SJCRH30 (cell line): ENCODE data around the gene R3HDM2. TPM values are rescaled to one million over a fixed set of nuclear protein-coding genes. Genes with fewer than 3 reads are reported as not detected.

Source experiments
- DNase-seq, 2 experiments: peaks; one replicate each; pipeline ENCODE4 v3.0.0-alpha.2; 2015 to 2020
- H3K27ac ChIP-seq: fragments of 250-450 bp; sonication (Bioruptor Pico); 2 replicates; pipeline ENCODE4 v1.5.1; 2020; ENCODE audit warnings: mild to moderate bottlenecking, moderate library complexity
- H3K27me3 ChIP-seq: fragments of 250-450 bp; sonication (Bioruptor Pico); 2 replicates; pipeline ENCODE4 v1.5.1; 2020; ENCODE audit warnings: mild to moderate bottlenecking, moderate library complexity
- H3K36me3 ChIP-seq: fragments of 250-450 bp; sonication (Bioruptor Pico); 2 replicates; pipeline ENCODE4 v1.5.1; 2020; ENCODE audit warnings: mild to moderate bottlenecking, moderate library complexity
- H3K4me1 ChIP-seq: fragments of 250-450 bp; sonication (Bioruptor Pico); 2 replicates; pipeline ENCODE4 v1.5.1; 2020; ENCODE audit warnings: mild to moderate bottlenecking, moderate library complexity
- H3K4me3 ChIP-seq: fragments of 250-450 bp; sonication (Bioruptor Pico); 2 replicates; pipeline ENCODE4 v1.5.1; 2020; ENCODE audit warnings: mild to moderate bottlenecking, moderate library complexity
- H3K9me3 ChIP-seq: fragments of 250-450 bp; sonication (Bioruptor Pico); replicated peaks from 2 replicates; pipeline ENCODE4 v1.5.1; 2020; ENCODE audit warnings: mild to moderate bottlenecking, moderate library complexity
- total RNA-seq: library from RNA; depleted of rRNA; stranded (reverse); fragments of >200 nt; shearing (Covaris generic); gene quantifications from 2 replicates; pipeline ENCODE4 v1.2.3, GENCODE V29; 2014

The R3HDM2 gene
- total RNA-seq, 1 experiment from 2014 or later, result 17.0 TPM

GRCh38 chr12:57234233-57234570 is 196.6 kb downstream of the R3HDM2 start:
- DNase-seq, result no peak
- H3K36me3 ChIP-seq, result peaks cover 53% of the 10 kb centered on the region
- no peaks in the 10 kb centered on the region for H3K27me3 ChIP-seq
- no peak overlapping the region for H3K4me3 ChIP-seq
- peaks cover 9% of the 10 kb centered on the region for H3K4me1 ChIP-seq
- H3K9me3 ChIP-seq, result no peaks in the 10 kb centered on the region
- no peak overlapping the region for H3K27ac ChIP-seq

- Histone ChIP-seq H3K27ac (no peak overlapping the region), H3K36me3 (peaks cover 53% of the 10 kb centered on the region), H3K27me3 (no peaks in the 10 kb centered on the region), H3K9me3 (no peaks in the 10 kb centered on the region), H3K4me3 (no peak overlapping the region), H3K4me1 (peaks cover 15% of the 10 kb centered on the region)
- DNase-seq, result no peak
Observed at GRCh38 chr12:57233357-57234232, 197.2 kb downstream of the R3HDM2 start.

- peaks cover 19% of the 10 kb centered on the region for H3K4me1 ChIP-seq
- H3K27me3 ChIP-seq, result no peaks in the 10 kb centered on the region
- no peak overlapping the region for H3K27ac ChIP-seq
- DNase-seq, result no peak
- no peaks in the 10 kb centered on the region for H3K9me3 ChIP-seq
- peaks cover 53% of the 10 kb centered on the region for H3K36me3 ChIP-seq
- no peak overlapping the region for H3K4me3 ChIP-seq
Observed at GRCh38 chr12:57232156-57232756, 198.6 kb downstream of the R3HDM2 start.

- Histone ChIP-seq H3K4me1 (peaks cover 22% of the 10 kb centered on the region), H3K36me3 (peaks cover 53% of the 10 kb centered on the region), H3K27me3 (no peaks in the 10 kb centered on the region), H3K4me3 (peak overlapping the region; percentile 73), H3K27ac (no peak overlapping the region), H3K9me3 (no peaks in the 10 kb centered on the region)
- no peak for DNase-seq
Observed at GRCh38 chr12:57231276-57232021, 199.4 kb downstream of the R3HDM2 start.

- Histone ChIP-seq H3K27me3 (no peaks in the 10 kb centered on the region), H3K9me3 (no peaks in the 10 kb centered on the region), H3K27ac (peak overlapping the region; percentile 85), H3K36me3 (peaks cover 47% of the 10 kb centered on the region), H3K4me3 (peak overlapping the region; percentile 73), H3K4me1 (peaks cover 22% of the 10 kb centered on the region)
- DNase-seq, result peak in 1 of 2 experiments; percentile 74
Observed at GRCh38 chr12:57230381-57231155, 200.3 kb downstream of the R3HDM2 start.

- peak within 1 kb of the TSS; percentile 85 for H3K27ac ChIP-seq
- H3K4me3 ChIP-seq, result peak within 1 kb of the TSS; percentile 73
- H3K27me3 ChIP-seq, result no peaks in the 10 kb centered on the region
- DNase-seq, result peak; percentile 100
- peaks cover 41% of the 10 kb centered on the region for H3K36me3 ChIP-seq
- H3K9me3 ChIP-seq, result no peaks in the 10 kb centered on the region
- peaks cover 22% of the 10 kb centered on the region for H3K4me1 ChIP-seq
Observed at GRCh38 chr12:57229634-57230380, 201.0 kb downstream of the R3HDM2 start, which contains the start of gene SHMT2. Gene SHMT2 (plus strand): TSS chr12:57229711. CDS start chr12:57229779, 68 bp downstream.

GRCh38 chr12:57229046-57229633 is 201.7 kb downstream of the R3HDM2 start:
- Histone ChIP-seq H3K9me3 (no peaks in the 10 kb centered on the region), H3K27me3 (no peaks in the 10 kb centered on the region), H3K27ac (peak overlapping the region; percentile 85), H3K36me3 (peaks cover 35% of the 10 kb centered on the region), H3K4me1 (peaks cover 22% of the 10 kb centered on the region), H3K4me3 (peak overlapping the region; percentile 73)
- peak in 1 of 2 experiments; percentile 81 for DNase-seq

- Histone ChIP-seq H3K27ac (no peak overlapping the region), H3K4me3 (peak overlapping the region; percentile 31), H3K9me3 (no peaks in the 10 kb centered on the region), H3K36me3 (peaks cover 19% of the 10 kb centered on the region), H3K4me1 (peaks cover 22% of the 10 kb centered on the region), H3K27me3 (no peaks in the 10 kb centered on the region)
- DNase-seq, result peak in 1 of 2 experiments; percentile 70
Observed at GRCh38 chr12:57227315-57228115, 203.3 kb downstream of the R3HDM2 start.

- Histone ChIP-seq H3K4me1 (peaks cover 22% of the 10 kb centered on the region), H3K4me3 (peak overlapping the region; percentile 31), H3K36me3 (peaks cover 11% of the 10 kb centered on the region), H3K27ac (no peak overlapping the region), H3K9me3 (no peaks in the 10 kb centered on the region), H3K27me3 (no peaks in the 10 kb centered on the region)
- peak; percentile 80 to 82 for DNase-seq
Observed at GRCh38 chr12:57226588-57227314, 204.1 kb downstream of the R3HDM2 start.

GRCh38 chr12:57225680-57226210 is 205.1 kb downstream of the R3HDM2 start:
- Histone ChIP-seq H3K27me3 (no peaks in the 10 kb centered on the region), H3K36me3 (peaks cover 1% of the 10 kb centered on the region), H3K9me3 (no peaks in the 10 kb centered on the region), H3K27ac (no peak overlapping the region), H3K4me3 (no peak overlapping the region), H3K4me1 (peaks cover 16% of the 10 kb centered on the region)
- DNase-seq, result peak in 1 of 2 experiments; percentile 59

- Histone ChIP-seq H3K36me3 (no peaks in the 10 kb centered on the region), H3K4me3 (no peak overlapping the region), H3K4me1 (peaks cover 14% of the 10 kb centered on the region), H3K27ac (no peak overlapping the region), H3K27me3 (no peaks in the 10 kb centered on the region), H3K9me3 (no peaks in the 10 kb centered on the region)
- DNase-seq, result peak in 1 of 2 experiments; percentile 78
Observed at GRCh38 chr12:57224973-57225679, 205.7 kb downstream of the R3HDM2 start.
